Retinal pigment epithelial cell (primary cell): ENCODE results near the gene SCARB1.

Experiments
- DNase-seq: peaks from one replicate; pipeline ENCODE4 v3.0.0-alpha.2; 2010; ENCODE audit warnings: low read depth
- H3K4me3 ChIP-seq: 2 replicates; pipeline ENCODE4 v1.5.1; 2011; ENCODE audit warnings: mild to moderate bottlenecking, low read length, control low read depth, moderate library complexity
- TF ChIP-seq, protein P1 (sequence below): conservative IDR thresholded peaks from 2 replicates; pipeline ENCODE4 v1.5.1; 2011; ENCODE audit warnings: low read depth, low read length, control low read depth, inconsistent platforms

The SCARB1 gene

DNA sequence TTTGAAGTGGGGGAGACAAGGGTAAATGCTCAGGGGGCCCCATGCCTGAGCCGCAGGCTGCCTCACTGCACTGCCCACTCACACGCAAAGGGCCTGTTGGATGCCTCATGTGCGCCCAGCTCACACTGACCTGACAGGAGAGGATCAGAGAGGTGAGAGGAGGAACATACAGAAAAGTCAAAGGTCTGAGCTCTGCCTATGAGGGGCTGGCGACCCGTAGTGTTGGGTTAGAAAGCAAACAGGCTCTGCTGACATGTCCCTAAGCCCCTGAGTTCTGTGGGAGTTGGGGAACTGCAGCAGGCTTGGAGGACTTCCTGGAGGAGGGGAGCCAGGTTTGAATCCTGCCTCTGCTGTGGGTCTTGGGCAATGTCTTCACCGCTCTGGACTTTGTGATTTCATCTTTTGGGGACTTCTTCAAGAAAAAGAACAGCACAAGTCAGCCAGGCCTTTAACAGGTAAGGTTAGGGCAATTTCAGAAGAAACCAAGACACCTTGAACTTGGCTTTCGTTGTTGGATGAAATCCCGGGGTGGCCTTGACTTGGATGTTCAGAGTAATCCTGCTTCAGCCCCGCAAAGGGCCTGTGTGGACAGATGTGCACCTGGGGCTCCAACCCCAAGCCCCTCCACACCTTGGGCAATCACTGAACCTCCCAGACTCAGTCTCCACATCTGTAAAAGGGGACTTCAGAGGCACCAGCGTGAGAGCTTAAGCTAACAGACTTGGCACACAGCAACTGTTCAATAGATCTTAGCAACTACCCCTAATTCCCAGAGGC lies 116.8 kb downstream of the SCARB1 start:
- TF ChIP-seq, protein P1, sequence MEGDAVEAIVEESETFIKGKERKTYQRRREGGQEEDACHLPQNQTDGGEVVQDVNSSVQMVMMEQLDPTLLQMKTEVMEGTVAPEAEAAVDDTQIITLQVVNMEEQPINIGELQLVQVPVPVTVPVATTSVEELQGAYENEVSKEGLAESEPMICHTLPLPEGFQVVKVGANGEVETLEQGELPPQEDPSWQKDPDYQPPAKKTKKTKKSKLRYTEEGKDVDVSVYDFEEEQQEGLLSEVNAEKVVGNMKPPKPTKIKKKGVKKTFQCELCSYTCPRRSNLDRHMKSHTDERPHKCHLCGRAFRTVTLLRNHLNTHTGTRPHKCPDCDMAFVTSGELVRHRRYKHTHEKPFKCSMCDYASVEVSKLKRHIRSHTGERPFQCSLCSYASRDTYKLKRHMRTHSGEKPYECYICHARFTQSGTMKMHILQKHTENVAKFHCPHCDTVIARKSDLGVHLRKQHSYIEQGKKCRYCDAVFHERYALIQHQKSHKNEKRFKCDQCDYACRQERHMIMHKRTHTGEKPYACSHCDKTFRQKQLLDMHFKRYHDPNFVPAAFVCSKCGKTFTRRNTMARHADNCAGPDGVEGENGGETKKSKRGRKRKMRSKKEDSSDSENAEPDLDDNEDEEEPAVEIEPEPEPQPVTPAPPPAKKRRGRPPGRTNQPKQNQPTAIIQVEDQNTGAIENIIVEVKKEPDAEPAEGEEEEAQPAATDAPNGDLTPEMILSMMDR = no peak
- DNase-seq = no peak
- no peak overlapping the region for H3K4me3 ChIP-seq

DNA sequence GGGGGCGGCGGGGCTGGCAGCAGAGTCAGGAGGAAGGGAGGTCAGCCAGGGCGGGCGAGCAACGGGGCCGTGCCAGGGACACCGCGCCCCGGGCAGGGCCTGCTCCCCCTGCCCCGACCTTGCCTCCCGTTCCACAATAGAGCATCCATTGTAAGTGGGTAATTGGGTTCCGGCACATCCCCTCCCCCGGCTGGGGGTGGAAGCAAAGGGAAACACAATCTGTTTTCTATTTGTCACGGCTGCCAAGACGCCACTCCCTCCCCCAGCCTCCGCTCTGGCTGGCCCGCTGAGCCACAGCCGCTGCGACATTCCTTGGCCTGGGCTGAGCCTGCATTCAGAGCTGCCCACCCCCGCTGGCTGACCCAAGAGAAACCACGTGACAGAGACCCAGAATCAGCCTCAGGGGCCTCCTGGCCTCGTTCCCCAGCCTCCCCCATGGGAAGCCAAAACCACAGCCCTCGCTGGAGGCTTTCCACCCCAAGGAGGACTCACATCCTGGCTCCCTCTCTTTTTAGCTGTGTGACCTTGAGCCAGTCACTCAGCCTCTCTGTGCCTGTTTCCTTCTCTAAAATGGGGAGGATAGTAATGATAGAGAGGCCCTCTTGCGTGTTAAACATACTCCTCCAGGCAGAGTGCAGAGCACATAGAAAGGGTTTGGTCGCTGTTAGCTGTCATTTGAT lies 117.6 kb downstream of the SCARB1 start:
- peak; percentile 92 for DNase-seq
- H3K4me3 ChIP-seq = no peak overlapping the region
- TF ChIP-seq, protein P1 = no peak

DNA sequence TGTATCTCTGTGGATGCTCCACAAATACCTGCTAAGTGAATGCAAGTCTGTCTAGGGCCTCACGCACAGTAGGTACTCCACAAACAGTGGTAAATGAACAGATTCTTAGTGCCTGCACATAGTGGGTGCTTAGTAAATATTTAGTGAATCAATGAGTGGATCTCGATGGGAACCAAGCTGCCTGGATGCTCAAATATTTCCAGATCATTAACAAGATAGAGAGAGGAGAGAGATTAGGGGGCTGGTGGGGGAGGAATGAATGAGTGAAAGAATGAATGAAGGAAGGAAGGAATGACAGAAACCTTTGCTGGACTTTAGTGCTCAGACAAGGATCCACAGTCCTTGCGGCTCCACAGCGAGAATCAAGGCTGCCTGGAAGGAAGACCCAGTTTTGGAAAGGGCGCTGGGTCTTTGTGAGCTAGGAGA lies 118.2 kb downstream of the SCARB1 start:
- TF ChIP-seq, protein P1 = no peak
- H3K4me3 ChIP-seq = no peak overlapping the region
- no peak for DNase-seq

DNA sequence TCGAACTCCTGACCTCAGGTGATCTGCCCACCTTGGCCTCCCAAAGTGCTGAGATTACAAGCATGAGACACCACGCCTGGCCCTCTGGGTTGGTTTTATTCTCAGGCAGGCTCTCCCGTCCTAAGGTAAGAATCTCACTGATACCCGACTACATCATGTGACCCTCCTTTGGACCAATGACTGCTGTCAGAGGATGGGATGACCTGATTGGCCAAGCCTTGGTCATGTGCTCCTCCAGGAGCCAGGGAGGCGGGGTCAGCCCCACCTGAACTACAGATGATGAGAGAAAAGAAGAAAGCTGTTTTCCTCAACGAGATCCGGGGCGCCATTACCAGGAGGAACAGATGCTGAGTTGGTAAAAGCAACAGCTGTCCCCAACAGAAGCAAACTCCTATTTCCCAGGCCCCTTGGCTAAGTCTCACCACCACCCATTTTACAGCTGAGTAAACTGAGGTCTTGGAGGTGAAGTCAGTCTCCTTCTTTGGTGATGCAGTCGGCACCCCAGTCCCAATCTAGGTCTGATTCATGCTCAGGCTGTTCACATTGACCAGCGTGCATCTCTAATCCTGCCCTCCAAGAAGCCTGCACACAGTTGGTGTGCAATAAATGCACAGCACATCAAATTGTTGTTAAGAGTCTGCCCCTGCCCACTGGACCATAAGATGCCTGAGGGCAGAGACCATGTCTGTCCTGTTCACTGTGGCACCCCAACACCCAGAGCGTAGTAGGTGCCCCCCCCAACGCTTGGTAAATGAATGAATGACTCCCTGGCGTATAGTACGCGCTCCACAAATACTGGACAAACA lies 118.8 kb downstream of the SCARB1 start:
- H3K4me3 ChIP-seq = no peak overlapping the region
- DNase-seq = no peak
- TF ChIP-seq, protein P1 = no peak

DNA sequence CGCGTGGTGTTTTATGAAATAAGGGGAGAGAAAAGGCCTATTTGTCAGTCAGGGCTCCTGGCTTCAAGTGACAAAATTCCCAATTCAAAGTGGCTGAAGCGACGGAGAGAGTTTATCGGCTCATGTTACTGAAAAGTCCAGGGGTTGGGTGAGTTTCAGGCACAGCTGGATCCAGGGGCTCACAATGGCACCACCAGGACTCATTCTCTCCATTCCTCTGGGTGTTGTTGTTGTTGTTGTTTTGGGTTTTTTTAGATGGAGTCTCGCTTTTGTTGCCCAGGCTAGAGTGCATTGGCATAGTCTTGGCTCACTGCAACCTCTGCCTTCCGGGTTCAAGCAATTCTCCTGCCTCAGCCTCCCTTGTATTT lies 119.4 kb downstream of the SCARB1 start:
- DNase-seq = no peak
- TF ChIP-seq, protein P1 = no peak
- no peak overlapping the region for H3K4me3 ChIP-seq

DNA sequence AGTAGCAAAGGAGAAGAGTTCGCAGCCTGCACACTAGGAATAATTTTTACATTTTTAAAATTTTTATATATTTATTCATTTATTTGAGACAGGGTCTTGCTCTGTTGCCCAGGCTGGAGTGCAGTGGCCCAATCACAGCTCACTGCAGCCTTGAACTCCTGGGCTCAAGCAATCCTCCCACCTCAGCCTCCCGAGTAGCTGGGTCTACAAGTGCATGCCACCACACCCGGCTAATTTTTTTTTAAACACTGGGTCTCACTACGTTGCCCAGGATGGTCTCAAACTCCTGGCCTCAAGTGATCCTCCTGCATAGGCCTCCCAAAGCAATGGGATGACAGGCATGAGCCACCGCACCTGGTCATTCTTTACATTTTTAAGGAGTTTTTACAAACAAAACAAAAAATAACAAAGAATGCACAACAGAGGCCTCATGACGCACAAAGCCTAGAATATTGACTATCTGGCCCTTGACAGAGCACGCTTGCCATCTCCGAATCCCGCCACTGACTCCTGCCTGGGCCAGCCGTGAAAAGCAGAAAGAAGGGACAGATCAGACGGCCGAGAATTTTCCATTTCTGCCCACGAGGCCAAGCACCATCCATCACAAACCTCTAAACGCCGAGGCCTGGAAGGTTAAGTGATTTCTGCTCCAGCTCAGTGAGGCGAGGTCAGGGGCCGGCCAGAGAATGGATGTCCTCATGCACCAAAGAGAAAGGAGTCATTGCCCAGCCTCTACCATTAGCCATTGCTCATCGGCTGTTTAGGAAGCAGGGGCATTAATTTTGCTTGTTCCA lies 120.0 kb downstream of the SCARB1 start:
- no peak overlapping the region for H3K4me3 ChIP-seq
- no peak for DNase-seq
- TF ChIP-seq, protein P1 = no peak
